ENCODE data around the gene GGCX.

DNA sequence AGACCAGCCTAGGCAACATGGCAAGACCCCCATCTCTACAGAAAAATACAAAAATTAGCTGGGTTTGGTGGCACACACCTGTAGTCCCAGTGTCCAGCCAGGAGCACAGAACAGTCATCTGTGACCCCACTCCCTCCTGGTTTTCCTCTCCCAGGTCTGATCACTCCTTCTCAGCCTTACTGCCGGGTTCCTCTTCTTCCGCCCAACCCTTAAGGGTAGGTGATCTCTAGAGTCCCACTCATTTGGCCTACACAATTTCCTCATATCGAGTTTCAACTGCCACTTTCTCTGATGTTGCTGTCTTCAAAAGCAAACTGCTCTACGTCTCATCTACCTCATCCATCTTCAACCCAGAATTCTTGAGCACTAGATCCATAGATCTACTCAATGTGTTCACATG lies 35.7 kb downstream of the GGCX start:
- no peak for TF ChIP-seq ZNF274 (IDR thresholded peaks at IDR 0.05; ENCODE audit: low read depth, low read length)
- TF ChIP-seq SUZ12 (IDR thresholded peaks at IDR 0.05; ENCODE audit: extremely low read depth, insufficient read depth, insufficient read length), result no peak
